ENCODE measurements around the gene IFNAR1. TPM values are rescaled to one million over a fixed set of nuclear protein-coding genes. Genes with fewer than 3 reads are reported as not detected.

The IFNAR1 gene
- total RNA-seq, 1 donor from 2014 or later: 18.7 TPM

DNA sequence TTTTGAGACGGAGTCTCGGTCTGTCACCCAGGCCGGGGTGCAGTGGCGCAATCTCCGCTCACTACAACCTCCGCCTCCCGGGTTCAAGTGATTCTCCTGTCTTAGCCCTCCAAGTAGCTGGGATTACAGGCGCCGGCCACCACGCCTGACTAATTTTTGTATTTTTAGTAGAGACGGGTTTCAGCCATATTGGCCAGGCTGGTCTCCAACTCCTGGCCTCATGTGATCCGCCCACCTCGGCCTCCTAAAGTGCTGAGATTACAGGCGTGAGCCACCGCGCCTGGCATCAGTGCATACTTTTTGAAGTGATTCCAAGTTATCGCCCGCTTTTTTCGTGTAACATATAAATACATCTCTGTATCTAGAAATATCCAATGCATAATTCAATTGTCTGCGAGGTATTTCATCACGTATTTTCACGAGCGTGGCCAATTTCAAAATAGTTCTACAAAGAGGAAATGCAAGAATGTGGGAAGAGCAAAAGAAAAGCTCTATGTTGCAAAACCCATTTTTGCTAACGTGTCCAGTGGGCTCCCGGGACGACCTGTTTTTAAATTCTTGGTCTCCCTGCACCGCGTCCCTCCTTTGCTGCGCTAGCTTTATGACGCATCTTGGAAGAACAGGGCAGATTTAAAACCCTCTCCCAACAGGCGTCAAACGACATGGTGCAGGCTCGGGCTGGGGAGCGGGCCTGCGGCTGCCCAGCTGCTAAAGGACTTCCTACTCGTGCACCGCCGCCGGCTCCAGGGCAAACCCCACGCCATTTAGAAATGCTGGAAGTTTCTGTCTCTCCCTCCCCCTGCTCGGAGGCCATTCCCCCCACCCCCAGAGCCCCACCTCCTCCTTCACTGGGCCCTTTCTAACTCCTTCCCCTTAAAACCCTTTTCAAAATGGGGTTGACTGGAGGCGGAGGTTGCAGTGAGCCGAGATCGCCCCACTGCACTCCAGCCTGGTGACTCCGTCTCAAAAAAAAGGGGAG is 77.5 kb downstream of the IFNAR1 start:
- peak overlapping the region; percentile 91 for H3K4me3 ChIP-seq (ENCODE audit: low read depth, low read length)
- DNase-seq (ENCODE audit: low read depth): no peak
- no peaks in the 10 kb centered on the region for H3K27me3 ChIP-seq (ENCODE audit: control insufficient read depth, insufficient read depth, low read length)
- no peaks in the 10 kb centered on the region for H3K36me3 ChIP-seq (ENCODE audit: control insufficient read depth, insufficient read depth, low read length)
- TF ChIP-seq, protein P1, sequence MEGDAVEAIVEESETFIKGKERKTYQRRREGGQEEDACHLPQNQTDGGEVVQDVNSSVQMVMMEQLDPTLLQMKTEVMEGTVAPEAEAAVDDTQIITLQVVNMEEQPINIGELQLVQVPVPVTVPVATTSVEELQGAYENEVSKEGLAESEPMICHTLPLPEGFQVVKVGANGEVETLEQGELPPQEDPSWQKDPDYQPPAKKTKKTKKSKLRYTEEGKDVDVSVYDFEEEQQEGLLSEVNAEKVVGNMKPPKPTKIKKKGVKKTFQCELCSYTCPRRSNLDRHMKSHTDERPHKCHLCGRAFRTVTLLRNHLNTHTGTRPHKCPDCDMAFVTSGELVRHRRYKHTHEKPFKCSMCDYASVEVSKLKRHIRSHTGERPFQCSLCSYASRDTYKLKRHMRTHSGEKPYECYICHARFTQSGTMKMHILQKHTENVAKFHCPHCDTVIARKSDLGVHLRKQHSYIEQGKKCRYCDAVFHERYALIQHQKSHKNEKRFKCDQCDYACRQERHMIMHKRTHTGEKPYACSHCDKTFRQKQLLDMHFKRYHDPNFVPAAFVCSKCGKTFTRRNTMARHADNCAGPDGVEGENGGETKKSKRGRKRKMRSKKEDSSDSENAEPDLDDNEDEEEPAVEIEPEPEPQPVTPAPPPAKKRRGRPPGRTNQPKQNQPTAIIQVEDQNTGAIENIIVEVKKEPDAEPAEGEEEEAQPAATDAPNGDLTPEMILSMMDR (IDR thresholded peaks at IDR 0.05; ENCODE audit: insufficient read depth, low read length, poor library complexity, severe bottlenecking): no peak

DNA sequence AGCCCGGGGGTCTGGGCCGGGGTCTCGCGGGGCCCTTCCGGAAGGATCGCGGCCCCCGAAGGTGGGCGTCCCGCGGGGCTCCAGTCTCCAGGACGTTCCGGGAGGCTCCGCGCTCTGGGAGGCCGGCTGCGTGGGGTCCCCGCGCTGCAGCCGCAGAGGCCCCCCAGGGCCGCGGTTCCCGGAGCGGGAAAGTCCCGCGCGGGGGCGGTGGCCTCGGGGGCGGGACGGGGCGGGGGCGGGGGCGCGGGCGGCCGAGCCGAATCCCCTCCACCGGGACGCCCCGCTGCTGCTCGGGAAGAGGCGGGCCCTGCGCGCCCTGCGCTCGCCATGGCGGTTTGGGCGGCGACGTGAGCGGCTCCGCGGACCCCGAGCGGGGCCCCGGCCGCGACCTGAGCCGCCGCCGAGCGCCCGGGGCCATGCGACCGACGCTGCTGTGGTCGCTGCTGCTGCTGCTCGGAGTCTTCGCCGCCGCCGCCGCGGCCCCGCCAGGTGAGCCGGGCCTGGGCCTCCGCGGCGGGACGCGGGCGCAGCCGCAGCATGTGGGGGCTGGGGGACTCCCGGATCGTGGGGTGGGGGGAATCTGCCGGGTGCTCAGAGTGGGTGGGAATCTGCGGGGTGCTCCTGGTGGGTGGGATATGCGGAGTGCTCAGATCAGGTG is 78.5 kb downstream of the IFNAR1 start, which contains the start of gene IFNGR2:
Gene IFNGR2 (plus strand): TSS at position 286 of the 658 bp plus-strand sequence. CDS start 131 bp downstream, at position 417.
- H3K27me3 ChIP-seq (ENCODE audit: control insufficient read depth, insufficient read depth, low read length): no peaks in the 10 kb centered on the region
- TF ChIP-seq, protein P1 (IDR thresholded peaks at IDR 0.05; ENCODE audit: insufficient read depth, low read length, poor library complexity, severe bottlenecking): no peak
- DNase-seq (ENCODE audit: low read depth): no peak
- H3K36me3 ChIP-seq (ENCODE audit: control insufficient read depth, insufficient read depth, low read length): no peaks in the 10 kb centered on the region
- H3K4me3 ChIP-seq (ENCODE audit: low read depth, low read length): peak within 1 kb of the TSS; percentile 91

DNA sequence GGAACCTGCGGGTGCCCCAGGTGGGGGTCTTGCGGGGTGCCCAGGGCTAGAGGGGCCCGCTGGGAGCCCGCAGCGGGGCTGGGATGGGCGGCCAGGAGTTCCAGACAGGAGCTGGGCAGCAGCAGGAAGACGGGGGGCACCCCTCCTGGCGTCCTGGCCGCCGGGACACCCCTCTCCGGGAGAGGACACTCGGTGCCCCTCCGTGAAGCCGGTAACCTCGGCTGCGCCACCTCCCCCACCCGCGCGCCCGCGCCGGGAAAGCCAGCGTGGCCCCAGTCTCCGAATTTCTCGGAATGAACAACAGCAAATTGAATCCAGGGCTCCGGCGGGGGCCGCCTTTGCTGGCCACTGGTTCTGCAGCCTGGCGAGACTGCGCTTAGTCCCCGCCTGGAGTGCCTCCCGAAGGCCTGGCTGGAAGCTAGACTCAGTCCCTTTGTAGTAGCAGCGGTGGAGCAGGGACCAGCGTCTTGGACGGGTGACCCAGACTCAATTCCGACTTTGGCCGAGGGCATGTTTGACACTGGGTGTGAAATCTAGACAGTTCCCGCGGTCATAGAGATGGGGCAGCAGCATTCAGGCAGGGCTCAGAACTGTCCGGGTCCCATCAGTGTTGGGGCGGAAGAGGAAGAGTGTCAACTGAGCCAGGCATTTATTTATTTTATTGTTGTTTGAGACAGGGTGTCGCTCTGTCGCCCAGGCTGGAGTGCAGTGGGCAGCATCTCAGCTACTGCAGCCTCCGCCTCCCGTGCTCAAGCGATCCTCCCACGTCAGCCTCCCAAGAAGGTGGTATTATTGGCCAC is 79.2 kb downstream of the IFNAR1 start:
- H3K4me3 ChIP-seq (ENCODE audit: low read depth, low read length): peak overlapping the region; percentile 91
- no peaks in the 10 kb centered on the region for H3K27me3 ChIP-seq (ENCODE audit: control insufficient read depth, insufficient read depth, low read length)
- no peak for DNase-seq (ENCODE audit: low read depth)
- TF ChIP-seq, protein P1 (IDR thresholded peaks at IDR 0.05; ENCODE audit: insufficient read depth, low read length, poor library complexity, severe bottlenecking): no peak
- no peaks in the 10 kb centered on the region for H3K36me3 ChIP-seq (ENCODE audit: control insufficient read depth, insufficient read depth, low read length)

DNA sequence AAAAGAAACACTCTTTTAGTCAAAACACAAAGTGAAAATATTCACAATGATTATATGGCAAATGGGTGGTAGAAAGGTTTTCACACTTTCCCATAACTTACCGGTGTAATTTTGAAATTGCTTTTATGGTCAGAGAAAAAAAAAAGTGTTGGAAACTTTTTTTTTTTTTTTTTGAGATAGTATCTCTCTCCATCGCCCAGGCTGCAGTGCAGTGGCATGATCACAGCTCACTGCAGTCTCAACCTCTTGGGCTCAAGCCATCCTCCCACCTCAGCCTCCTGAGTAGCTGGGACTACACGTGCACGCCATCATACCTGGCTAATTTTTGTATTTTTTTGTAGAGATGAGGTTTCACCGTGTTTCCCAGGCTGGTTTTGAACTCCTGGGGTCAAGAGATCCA is 81.7 kb downstream of the IFNAR1 start:
- Histone ChIP-seq H3K36me3 (ENCODE audit: control insufficient read depth, insufficient read depth, low read length) (no peaks in the 10 kb centered on the region), H3K27me3 (ENCODE audit: control insufficient read depth, insufficient read depth, low read length) (no peaks in the 10 kb centered on the region), H3K4me3 (ENCODE audit: low read depth, low read length) (no peak overlapping the region)
- TF ChIP-seq, protein P1 (IDR thresholded peaks at IDR 0.05; ENCODE audit: insufficient read depth, low read length, poor library complexity, severe bottlenecking): no peak
- DNase-seq (ENCODE audit: low read depth): no peak

Other genes with a start within 250 kb of the IFNAR1 start
- 16.4 and 23.6 TPM in 2 replicates for gene IFNAR2, start 95.0 kb upstream of the IFNAR1 start, total RNA-seq
- 13.6 and 13.9 TPM in 2 replicates for gene IL10RB, start 58.6 kb upstream of the IFNAR1 start, total RNA-seq
- gene IFNGR2, start 78.4 kb downstream of the IFNAR1 start, total RNA-seq: 64.1 and 66.5 TPM in 2 replicates
- 29.4 and 32.0 TPM in 2 replicates for gene TMEM50B, start 155.0 kb downstream of the IFNAR1 start, total RNA-seq
- gene DNAJC28, start 166.7 kb downstream of the IFNAR1 start, total RNA-seq: 2.4 and 3.1 TPM in 2 replicates
- 114 and 161 TPM in 2 replicates for gene GART, start 217.1 kb downstream of the IFNAR1 start, total RNA-seq
- gene SON, start 218.1 kb downstream of the IFNAR1 start, total RNA-seq: 139 and 291 TPM in 2 replicates